A204.1 (cell line): ENCODE data around the gene PARP4.
"Not testable (repeated sequence)": the region's sequence is repeated elsewhere in the genome, so short reads cannot be mapped to it uniquely, and the experiment has no call there.

Source experiments
- FAIRE-seq: peaks from 2 replicates; lab custom pipeline; 2012; peaks lifted over from hg19 to GRCh38; lab: Jason Lieb, UNC

PARP4 gene

GRCh38 chr13:24444851-24445250, 67.7 kb downstream of the PARP4 start:
- FAIRE-seq = not testable (repeated sequence)

- FAIRE-seq = no peak
Observed at GRCh38 chr13:24443366-24443765, 69.2 kb downstream of the PARP4 start.

- not testable (repeated sequence) for FAIRE-seq
Observed at GRCh38 chr13:24426045-24426444, 86.5 kb downstream of the PARP4 start.

- FAIRE-seq = not testable (repeated sequence)
Observed at GRCh38 chr13:24419668-24420067, 92.9 kb downstream of the PARP4 start.

GRCh38 chr13:24407844-24408243, 104.7 kb downstream of the PARP4 start:
- no peak for FAIRE-seq

- FAIRE-seq = peak; percentile 25
Observed at GRCh38 chr13:24406524-24406923, 106.1 kb downstream of the PARP4 start.

GRCh38 chr13:24396821-24397220, 115.8 kb downstream of the PARP4 start:
- no peak for FAIRE-seq

- FAIRE-seq = no peak
Observed at GRCh38 chr13:24392972-24393371, 119.6 kb downstream of the PARP4 start.

GRCh38 chr13:24391771-24392683, 120.6 kb downstream of the PARP4 start:
- not testable (repeated sequence) for FAIRE-seq

GRCh38 chr13:24390795-24391194, 121.8 kb downstream of the PARP4 start:
- not testable (repeated sequence) for FAIRE-seq

GRCh38 chr13:24389506-24389905, 123.1 kb downstream of the PARP4 start:
- FAIRE-seq = no peak

- not testable (repeated sequence) for FAIRE-seq
Observed at GRCh38 chr13:24388743-24389142, 123.8 kb downstream of the PARP4 start.

GRCh38 chr13:24386816-24387708, 125.5 kb downstream of the PARP4 start:
- FAIRE-seq = no peak

GRCh38 chr13:24385902-24386301, 126.7 kb downstream of the PARP4 start:
- FAIRE-seq = no peak

GRCh38 chr13:24384946-24385345, 127.6 kb downstream of the PARP4 start:
- not testable (repeated sequence) for FAIRE-seq

- not testable (repeated sequence) for FAIRE-seq
Observed at GRCh38 chr13:24384091-24384490, 128.5 kb downstream of the PARP4 start.

- FAIRE-seq = no peak
Observed at GRCh38 chr13:24381541-24382265, 130.9 kb downstream of the PARP4 start.

- peak; percentile 54 for FAIRE-seq
Observed at GRCh38 chr13:24380881-24381280, 131.7 kb downstream of the PARP4 start.

GRCh38 chr13:24380227-24380626, 132.4 kb downstream of the PARP4 start:
- not testable (repeated sequence) for FAIRE-seq

- FAIRE-seq = not testable (repeated sequence)
Observed at GRCh38 chr13:24371273-24371672, 141.3 kb downstream of the PARP4 start.
